GM19397 (cell line): Measurements from ENCODE around the gene UGT1A1.

Experiments used
- ATAC-seq: cut with Tn5 transposase; IDR thresholded peaks from one replicate; pipeline ENCODE4 v1.9.1; 2021; ENCODE audit warnings: mild to moderate bottlenecking, moderate library complexity; ENCODE audit not compliant: unreplicated experiment

UGT1A1 gene

GRCh38 chr2:233814056-233814835 is 54.2 kb downstream of the UGT1A1 start:
- no peak for ATAC-seq

- no peak for ATAC-seq
Measured at GRCh38 chr2:233815861-233816260, 55.8 kb downstream of the UGT1A1 start.

GRCh38 chr2:233816334-233816733 is 56.3 kb downstream of the UGT1A1 start:
- ATAC-seq: no peak

DNA sequence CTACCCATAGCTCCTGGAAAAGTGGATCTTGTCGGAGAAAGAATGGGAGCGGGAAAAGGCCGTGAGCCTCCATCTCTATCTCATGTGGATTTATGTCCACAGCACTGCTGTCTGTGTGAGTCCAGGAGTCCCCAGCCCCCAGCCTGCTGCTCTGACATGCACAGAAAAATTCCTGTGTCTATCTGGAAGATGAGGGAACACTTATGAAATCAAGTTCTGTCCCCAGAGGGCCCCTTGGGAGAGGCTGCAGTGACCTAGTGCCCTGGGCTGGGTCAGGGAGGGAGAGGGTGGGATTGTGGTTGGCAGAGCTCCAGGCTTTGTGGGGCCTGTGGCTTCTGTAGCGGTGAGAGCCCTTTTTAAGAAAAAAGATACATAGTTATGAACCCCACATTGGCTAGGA is 56.7 kb downstream of the UGT1A1 start:
- no peak for ATAC-seq

GRCh38 chr2:233817361-233817911 is 57.4 kb downstream of the UGT1A1 start:
- ATAC-seq: no peak

DNA sequence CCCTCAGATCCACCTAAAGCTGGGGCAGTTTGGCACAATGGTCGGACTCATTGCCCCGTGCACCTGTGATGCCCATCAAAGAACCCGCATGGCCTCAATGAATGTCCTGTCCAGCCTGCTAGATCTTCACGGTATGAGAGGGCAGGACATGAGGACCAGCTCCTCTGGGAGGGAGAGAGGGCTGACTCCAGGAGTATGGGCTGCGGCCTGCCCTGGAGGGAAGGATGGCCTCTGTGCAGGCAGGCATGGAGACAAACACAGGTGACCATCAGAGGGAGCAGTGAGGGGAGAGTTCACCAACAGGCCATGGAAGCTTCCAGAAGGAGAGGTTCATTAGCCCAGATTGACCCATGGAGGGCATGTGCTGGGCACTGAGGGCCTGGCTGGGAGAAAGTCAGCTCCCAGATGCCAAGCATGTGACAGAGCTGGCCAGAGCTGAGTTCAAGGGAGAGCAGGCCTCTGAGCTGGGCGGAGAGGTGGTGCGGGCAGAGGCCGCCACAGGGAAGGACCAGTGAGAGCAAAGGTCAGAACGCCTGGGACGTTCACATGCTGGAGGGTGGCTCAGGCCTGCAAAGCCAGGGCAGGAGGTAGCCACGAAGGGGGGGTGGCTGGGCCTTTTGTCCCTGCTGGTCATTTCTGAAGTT is 58.0 kb downstream of the UGT1A1 start:
- no peak for ATAC-seq

GRCh38 chr2:233818639-233819621 is 58.9 kb downstream of the UGT1A1 start:
- no peak for ATAC-seq

DNA sequence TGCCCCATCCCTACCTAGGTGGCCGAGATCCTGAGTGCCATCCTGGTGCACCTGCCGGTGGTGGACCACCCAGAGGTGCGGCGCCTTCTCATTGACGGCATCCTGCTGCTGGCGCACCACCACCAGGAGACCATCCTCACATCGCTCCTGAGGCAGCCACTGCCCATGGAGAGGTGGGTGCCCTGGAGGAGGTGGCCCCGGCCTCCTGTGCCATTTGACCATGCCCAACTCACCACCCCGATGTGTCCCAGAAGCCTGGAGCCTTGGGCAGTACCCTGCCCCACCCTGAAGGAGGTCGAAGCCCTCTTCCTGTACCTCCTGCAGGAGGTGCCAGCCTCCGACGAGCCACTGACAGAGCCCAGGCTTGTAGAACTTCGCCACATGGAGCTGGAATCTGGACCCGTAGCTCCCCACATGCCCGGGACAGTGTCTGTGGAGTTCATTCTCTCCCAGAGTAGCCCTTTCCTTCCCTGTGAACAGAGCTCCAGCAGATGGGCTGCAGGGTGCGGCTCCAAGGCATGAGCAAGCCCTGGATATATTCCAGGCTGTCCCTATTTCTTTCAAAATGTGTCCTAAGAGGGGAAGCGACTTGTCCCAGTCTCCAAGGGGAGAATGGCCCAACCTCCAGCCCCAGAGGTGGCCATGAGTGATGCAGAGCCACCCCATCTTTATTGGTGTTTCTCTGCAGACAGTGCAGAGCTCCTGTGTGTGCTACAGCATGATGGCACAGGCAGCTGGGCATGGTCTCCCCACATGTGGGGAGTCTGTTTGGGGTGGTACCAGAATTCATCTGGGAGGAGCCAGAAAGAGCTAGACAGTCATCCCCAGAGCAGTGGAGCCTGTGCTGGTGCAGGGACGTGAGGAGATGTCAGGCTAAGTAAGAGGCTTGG is 60.1 kb downstream of the UGT1A1 start:
- no peak for ATAC-seq

- ATAC-seq: no peak
Measured at GRCh38 chr2:233820774-233821105, 60.7 kb downstream of the UGT1A1 start.

DNA sequence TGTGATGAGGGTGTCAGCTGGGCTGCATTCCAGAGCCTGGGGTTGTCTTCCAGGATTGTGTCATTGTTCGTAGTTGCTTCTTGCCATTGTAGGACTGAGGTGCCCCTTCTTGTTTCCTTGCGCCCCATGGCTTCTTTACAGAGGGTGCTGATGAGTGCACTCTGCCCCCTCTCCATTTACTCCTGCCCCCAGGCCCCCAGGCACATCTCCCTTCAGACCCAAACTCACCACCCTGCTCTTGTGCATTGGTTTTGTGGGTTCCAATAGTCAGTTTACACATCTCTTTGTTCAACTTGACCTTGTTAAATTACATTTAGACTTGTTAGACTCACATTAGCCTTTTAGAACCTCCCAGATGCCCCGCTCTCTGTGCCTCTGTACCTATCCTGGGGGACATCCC is 61.1 kb downstream of the UGT1A1 start:
- ATAC-seq: no peak

DNA sequence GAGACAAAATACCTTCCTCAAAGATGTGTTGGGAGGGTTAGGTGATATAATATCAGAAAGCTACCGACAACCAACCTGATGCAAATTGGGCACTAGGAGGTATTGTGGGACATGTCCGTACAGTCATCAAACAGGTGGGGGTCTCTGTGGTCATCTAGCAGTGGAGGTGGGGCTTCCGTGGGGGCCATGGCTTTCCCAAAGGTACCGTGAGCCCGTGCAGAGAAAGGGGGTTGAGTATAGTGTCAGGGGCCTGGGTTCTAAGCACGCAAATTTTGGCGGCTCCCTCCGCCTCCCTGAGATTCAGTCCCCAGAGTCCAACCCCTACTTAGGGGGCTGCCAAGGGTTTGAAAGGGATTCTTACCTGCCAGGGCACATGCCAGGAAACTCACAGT is 61.6 kb downstream of the UGT1A1 start:
- ATAC-seq: no peak

DNA sequence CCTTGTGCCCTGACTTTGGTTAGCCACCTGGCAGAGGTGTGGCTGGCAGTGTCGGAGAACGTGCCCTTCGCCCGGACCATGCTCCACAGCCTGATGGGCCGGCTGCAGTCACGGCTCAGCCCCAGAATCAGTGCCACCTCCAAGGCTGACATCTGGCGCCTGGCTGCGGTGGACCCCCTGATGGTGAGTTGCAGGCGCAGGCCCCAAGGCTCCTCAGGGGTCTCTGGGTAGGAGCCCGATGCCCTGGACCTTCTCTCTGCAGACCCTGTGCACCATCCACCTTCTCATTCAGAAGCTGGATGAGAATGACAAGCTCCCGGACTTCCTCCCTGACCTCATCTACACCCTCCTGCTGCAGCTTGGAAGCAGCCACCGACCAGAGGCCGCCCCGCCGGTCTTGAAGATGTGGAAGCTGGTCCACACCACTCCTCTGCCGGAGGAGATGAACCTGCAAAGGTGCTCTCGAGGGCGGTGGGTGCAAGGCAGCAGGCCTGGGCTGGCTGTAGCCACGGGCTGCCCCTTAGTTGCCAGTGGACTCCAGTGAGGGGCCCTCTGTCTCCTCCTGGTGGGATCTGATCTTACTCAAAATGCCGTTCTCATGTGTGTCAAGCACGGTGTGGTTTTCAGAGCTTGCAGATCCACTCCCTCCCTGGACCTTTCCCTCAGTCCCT is 62.2 kb downstream of the UGT1A1 start:
- no peak for ATAC-seq
